Measurements from ENCODE around the gene SHMT2.

Gene SHMT2

DNA sequence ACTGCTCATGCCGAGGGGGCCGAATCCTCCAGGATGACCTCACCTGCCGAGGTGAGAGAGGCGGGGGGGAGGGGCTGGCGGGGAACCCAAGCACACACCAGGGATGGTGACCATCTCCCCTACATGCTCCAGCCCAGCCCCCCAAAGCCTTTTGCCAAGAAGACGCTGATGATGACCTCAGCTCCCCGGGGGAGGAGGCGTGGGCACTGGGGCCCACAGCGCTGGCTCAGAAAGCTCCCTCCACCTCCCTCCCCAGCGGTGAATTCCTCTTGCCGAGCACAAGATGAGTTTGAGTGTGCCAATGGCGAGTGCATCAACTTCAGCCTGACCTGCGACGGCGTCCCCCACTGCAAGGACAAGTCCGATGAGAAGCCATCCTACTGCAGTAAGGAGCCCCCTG, 36.6 kb upstream of the SHMT2 start:
- Histone ChIP-seq H3K4me3 (ENCODE audit: low read depth, low read length) (no peak overlapping the region), H3K36me3 (ENCODE audit: control insufficient read depth, insufficient read depth, low read length) (no peaks in the 10 kb centered on the region), H3K27ac (no peak overlapping the region), H3K4me2 (ENCODE audit: low read length) (no peak overlapping the region), H3K9ac (no peak overlapping the region), H2AFZ (no peak overlapping the region), H3K4me1 (no peaks in the 10 kb centered on the region), H3K27me3 (ENCODE audit: control insufficient read depth, insufficient read depth, low read length) (no peaks in the 10 kb centered on the region), H3K79me2 (no peaks in the 10 kb centered on the region), H3K9me3 (ENCODE audit: control insufficient read depth, low read length) (no peaks in the 10 kb centered on the region)
- TF ChIP-seq, protein P1, sequence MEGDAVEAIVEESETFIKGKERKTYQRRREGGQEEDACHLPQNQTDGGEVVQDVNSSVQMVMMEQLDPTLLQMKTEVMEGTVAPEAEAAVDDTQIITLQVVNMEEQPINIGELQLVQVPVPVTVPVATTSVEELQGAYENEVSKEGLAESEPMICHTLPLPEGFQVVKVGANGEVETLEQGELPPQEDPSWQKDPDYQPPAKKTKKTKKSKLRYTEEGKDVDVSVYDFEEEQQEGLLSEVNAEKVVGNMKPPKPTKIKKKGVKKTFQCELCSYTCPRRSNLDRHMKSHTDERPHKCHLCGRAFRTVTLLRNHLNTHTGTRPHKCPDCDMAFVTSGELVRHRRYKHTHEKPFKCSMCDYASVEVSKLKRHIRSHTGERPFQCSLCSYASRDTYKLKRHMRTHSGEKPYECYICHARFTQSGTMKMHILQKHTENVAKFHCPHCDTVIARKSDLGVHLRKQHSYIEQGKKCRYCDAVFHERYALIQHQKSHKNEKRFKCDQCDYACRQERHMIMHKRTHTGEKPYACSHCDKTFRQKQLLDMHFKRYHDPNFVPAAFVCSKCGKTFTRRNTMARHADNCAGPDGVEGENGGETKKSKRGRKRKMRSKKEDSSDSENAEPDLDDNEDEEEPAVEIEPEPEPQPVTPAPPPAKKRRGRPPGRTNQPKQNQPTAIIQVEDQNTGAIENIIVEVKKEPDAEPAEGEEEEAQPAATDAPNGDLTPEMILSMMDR (IDR thresholded peaks at IDR 0.05): no peak

DNA sequence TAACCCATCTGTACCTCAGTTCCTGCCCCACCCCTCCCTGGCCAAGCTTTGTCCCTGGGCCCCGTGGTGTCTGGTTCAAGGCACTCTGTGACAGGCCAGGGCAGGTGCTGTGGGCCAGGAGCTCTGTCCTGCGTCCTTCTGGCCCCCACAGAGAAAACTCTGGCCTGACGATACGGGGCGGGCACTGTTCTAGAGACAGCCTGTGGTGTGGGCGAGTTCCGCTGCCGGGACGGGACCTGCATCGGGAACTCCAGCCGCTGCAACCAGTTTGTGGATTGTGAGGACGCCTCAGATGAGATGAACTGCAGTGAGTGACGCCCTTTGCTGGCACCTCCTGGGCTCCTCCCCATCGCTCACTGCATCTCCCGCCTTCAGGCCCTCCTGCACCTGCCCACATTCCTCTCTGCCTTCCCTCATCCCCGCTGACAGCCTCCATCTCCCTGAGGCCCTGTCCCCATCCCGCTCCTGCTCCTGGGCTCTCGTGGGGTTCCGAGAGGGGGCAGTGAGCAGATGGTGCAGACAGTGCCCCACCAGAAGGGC, 35.7 kb upstream of the SHMT2 start:
- no peak overlapping the region for H3K27ac ChIP-seq
- H2AFZ ChIP-seq: no peak overlapping the region
- H3K9me3 ChIP-seq (ENCODE audit: control insufficient read depth, low read length): no peaks in the 10 kb centered on the region
- no peaks in the 10 kb centered on the region for H3K36me3 ChIP-seq (ENCODE audit: control insufficient read depth, insufficient read depth, low read length)
- H3K27me3 ChIP-seq (ENCODE audit: control insufficient read depth, insufficient read depth, low read length): no peaks in the 10 kb centered on the region
- H3K9ac ChIP-seq: no peak overlapping the region
- no peak overlapping the region for H3K4me3 ChIP-seq (ENCODE audit: low read depth, low read length)
- H3K4me2 ChIP-seq (ENCODE audit: low read length): no peak overlapping the region
- H3K79me2 ChIP-seq: no peaks in the 10 kb centered on the region
- H3K4me1 ChIP-seq: no peaks in the 10 kb centered on the region
- TF ChIP-seq, protein P1 (IDR thresholded peaks at IDR 0.05): no peak

- no peaks in the 10 kb centered on the region for H3K4me1 ChIP-seq
- H3K79me2 ChIP-seq: no peaks in the 10 kb centered on the region
- H3K36me3 ChIP-seq (ENCODE audit: control insufficient read depth, insufficient read depth, low read length): no peaks in the 10 kb centered on the region
- H3K4me2 ChIP-seq (ENCODE audit: low read length): no peak overlapping the region
- H3K9ac ChIP-seq: no peak overlapping the region
- no peak overlapping the region for H3K4me3 ChIP-seq (ENCODE audit: low read depth, low read length)
- H3K27me3 ChIP-seq (ENCODE audit: control insufficient read depth, insufficient read depth, low read length): no peaks in the 10 kb centered on the region
- H3K9me3 ChIP-seq (ENCODE audit: control insufficient read depth, low read length): no peaks in the 10 kb centered on the region
- TF ChIP-seq, protein P1 (IDR thresholded peaks at IDR 0.05): no peak
- no peak overlapping the region for H3K27ac ChIP-seq
- no peak overlapping the region for H2AFZ ChIP-seq
These were observed 35.3 kb upstream of the SHMT2 start for GRCh38 chr12:57194253-57194652.

DNA sequence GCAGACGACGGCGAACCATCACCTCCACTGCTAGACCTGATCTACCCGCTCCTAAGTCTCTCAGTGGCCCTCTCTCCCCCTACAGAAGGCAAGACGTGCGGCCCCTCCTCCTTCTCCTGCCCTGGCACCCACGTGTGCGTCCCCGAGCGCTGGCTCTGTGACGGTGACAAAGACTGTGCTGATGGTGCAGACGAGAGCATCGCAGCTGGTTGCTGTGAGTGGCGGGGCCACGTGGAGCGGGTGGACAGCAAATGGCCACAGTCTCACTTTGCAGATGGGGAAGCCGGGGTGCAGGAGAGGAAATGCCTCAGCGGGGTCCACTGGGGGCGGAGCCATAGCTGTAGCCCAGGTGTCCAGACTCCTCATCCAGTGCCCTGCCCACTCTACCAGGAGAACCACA, 34.3 kb upstream of the SHMT2 start:
- no peaks in the 10 kb centered on the region for H3K79me2 ChIP-seq
- no peak overlapping the region for H3K4me3 ChIP-seq (ENCODE audit: low read depth, low read length)
- TF ChIP-seq, protein P1 (IDR thresholded peaks at IDR 0.05): no peak
- H3K27me3 ChIP-seq (ENCODE audit: control insufficient read depth, insufficient read depth, low read length): no peaks in the 10 kb centered on the region
- no peak overlapping the region for H3K4me2 ChIP-seq (ENCODE audit: low read length)
- no peaks in the 10 kb centered on the region for H3K4me1 ChIP-seq
- no peak overlapping the region for H2AFZ ChIP-seq
- no peaks in the 10 kb centered on the region for H3K36me3 ChIP-seq (ENCODE audit: control insufficient read depth, insufficient read depth, low read length)
- H3K9me3 ChIP-seq (ENCODE audit: control insufficient read depth, low read length): no peaks in the 10 kb centered on the region
- H3K9ac ChIP-seq: no peak overlapping the region
- no peak overlapping the region for H3K27ac ChIP-seq

DNA sequence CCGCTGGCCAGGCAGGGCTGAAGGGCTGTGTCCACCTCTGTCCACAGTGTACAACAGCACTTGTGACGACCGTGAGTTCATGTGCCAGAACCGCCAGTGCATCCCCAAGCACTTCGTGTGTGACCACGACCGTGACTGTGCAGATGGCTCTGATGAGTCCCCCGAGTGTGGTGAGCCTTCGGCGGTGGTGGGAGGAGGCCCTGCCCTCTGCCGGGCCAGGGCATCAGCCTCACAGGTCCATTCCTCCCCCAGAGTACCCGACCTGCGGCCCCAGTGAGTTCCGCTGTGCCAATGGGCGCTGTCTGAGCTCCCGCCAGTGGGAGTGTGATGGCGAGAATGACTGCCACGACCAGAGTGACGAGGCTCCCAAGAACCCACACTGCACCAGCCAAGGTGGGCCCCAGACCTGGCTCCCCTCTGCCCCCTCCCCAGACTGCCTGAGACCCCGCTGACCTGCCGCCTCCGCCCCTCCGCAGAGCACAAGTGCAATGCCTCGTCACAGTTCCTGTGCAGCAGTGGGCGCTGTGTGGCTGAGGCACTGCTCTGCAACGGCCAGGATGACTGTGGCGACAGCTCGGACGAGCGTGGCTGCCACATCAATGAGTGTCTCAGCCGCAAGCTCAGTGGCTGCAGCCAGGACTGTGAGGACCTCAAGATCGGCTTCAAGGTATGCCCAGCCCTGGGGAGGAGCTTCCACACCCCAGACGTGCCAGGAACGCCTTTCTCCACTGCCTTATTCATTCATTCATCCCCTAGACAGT, 33.7 kb upstream of the SHMT2 start:
- TF ChIP-seq, protein P1 (IDR thresholded peaks at IDR 0.05): no peak
- Histone ChIP-seq H3K4me3 (ENCODE audit: low read depth, low read length) (no peak overlapping the region), H3K9me3 (ENCODE audit: control insufficient read depth, low read length) (no peaks in the 10 kb centered on the region), H3K9ac (no peak overlapping the region), H3K27ac (no peak overlapping the region), H3K36me3 (ENCODE audit: control insufficient read depth, insufficient read depth, low read length) (no peaks in the 10 kb centered on the region), H3K4me1 (no peaks in the 10 kb centered on the region), H3K27me3 (ENCODE audit: control insufficient read depth, insufficient read depth, low read length) (no peaks in the 10 kb centered on the region), H3K4me2 (ENCODE audit: low read length) (no peak overlapping the region), H2AFZ (no peak overlapping the region), H3K79me2 (no peaks in the 10 kb centered on the region)

Data from parathyroid adenoma (tissue), 2 donors.